OCI-LY1 (cell line): Measurements from ENCODE around the gene EIF3K.
A peak's percentile ranks its signal among the peaks of the same experiment; 100 is the strongest.

Experiments
- H2AFZ ChIP-seq: fragments of 200-600 bp; sonication (generic), shearing (Covaris generic); 2 replicates; pipeline ENCODE4 v1.6.0; 2014; ENCODE audit warnings: antibody characterized with exemption, mild to moderate bottlenecking, low read length
- H3F3A ChIP-seq: fragments of 200-600 bp; sonication (generic), shearing (Covaris generic); 2 replicates; pipeline ENCODE4 v1.6.0; 2014; ENCODE audit warnings: mild to moderate bottlenecking, antibody characterized with exemption, low read length, moderate library complexity; ENCODE audit not compliant: insufficient read depth
- H3K27ac ChIP-seq: fragments of 200-600 bp; sonication (generic); 2 replicates; pipeline ENCODE4 v1.5.1; 2014; ENCODE audit warnings: low read length, mixed run types, mild to moderate bottlenecking, low read depth; ENCODE audit not compliant: poor library complexity, severe bottlenecking
- H3K27me3 ChIP-seq: fragments of 200-600 bp; sonication (generic); 2 replicates; pipeline ENCODE4 v1.6.0; 2014; ENCODE audit warnings: antibody characterized with exemption, mild to moderate bottlenecking, low read length, moderate library complexity; ENCODE audit not compliant: insufficient read depth
- H3K36me3 ChIP-seq: fragments of 200-600 bp; sonication (generic); 2 replicates; pipeline ENCODE4 v1.6.1; 2014; ENCODE audit warnings: mild to moderate bottlenecking, antibody characterized with exemption, low read length, moderate library complexity, mixed read lengths; ENCODE audit not compliant: insufficient read depth
- H3K4me1 ChIP-seq: fragments of 200-600 bp; sonication (generic); 2 replicates; pipeline ENCODE4 v1.5.1; 2014; ENCODE audit warnings: mild to moderate bottlenecking, low read length, moderate library complexity; ENCODE audit not compliant: insufficient read depth, severe bottlenecking
- H3K4me2 ChIP-seq: fragments of 200-600 bp; sonication (generic), shearing (Covaris generic); 2 replicates; pipeline ENCODE4 v1.6.1; 2014; ENCODE audit warnings: low read length
- H3K4me3 ChIP-seq: fragments of 200-600 bp; sonication (generic); 2 replicates; pipeline ENCODE4 v1.5.1; 2014; ENCODE audit warnings: low read length, low read depth, mild to moderate bottlenecking, mixed read lengths; ENCODE audit not compliant: poor library complexity, severe bottlenecking
- H3K79me2 ChIP-seq: fragments of 200-600 bp; shearing (Covaris generic); 2 replicates; pipeline ENCODE4 v1.6.1; 2016; ENCODE audit warnings: mixed run types, low read length, mixed read lengths; ENCODE audit not compliant: insufficient read depth
- H3K9ac ChIP-seq: fragments of 200-600 bp; sonication (generic), shearing (Covaris generic); 2 replicates; pipeline ENCODE4 v1.6.1; 2014; ENCODE audit warnings: mild to moderate bottlenecking, low read length, mixed read lengths
- H3K9me2 ChIP-seq: fragments of 200-600 bp; sonication (generic), shearing (Covaris generic); 2 replicates; pipeline ENCODE4 v1.6.1; 2014; ENCODE audit warnings: low read depth, mild to moderate bottlenecking, low read length, mixed read lengths
- H3K9me3 ChIP-seq: fragments of 200-600 bp; shearing (Covaris generic); 2 replicates; pipeline ENCODE4 v1.6.1; 2014; ENCODE audit warnings: low read length, mixed read lengths
- H4K20me1 ChIP-seq: fragments of 200-600 bp; sonication (generic), shearing (Covaris generic); 2 replicates; pipeline ENCODE4 v1.6.0; 2016; ENCODE audit warnings: mild to moderate bottlenecking, low read length; ENCODE audit not compliant: insufficient read depth
- CTCF ChIP-seq: fragments of 200-600 bp; sonication (generic), shearing (Covaris generic); IDR thresholded peaks from 2 replicates; pipeline ENCODE4 v1.5.1; 2017; ENCODE audit warnings: mild to moderate bottlenecking, antibody characterized with exemption, low read length, moderate library complexity, mixed read lengths
- EZH2 ChIP-seq: fragments of 200-600 bp; sonication (generic), shearing (Covaris generic); IDR thresholded peaks from 2 replicates; pipeline ENCODE4 v1.8.0; 2017; ENCODE audit warnings: borderline replicate concordance, mixed run types, mild to moderate bottlenecking, antibody characterized with exemption, low read length, moderate library complexity, mixed read lengths

The EIF3K gene

GRCh38 chr19:38665219-38665931, 46.4 kb downstream of the EIF3K start:
- Histone ChIP-seq H3K9me2 (no peaks in the 10 kb centered on the region), H3K9me3 (no peaks in the 10 kb centered on the region), H4K20me1 (no peaks in the 10 kb centered on the region), H3K36me3 (no peaks in the 10 kb centered on the region), H2AFZ (no peak overlapping the region), H3K4me2 (no peak overlapping the region), H3K27me3 (no peaks in the 10 kb centered on the region), H3K4me1 (peaks cover 56% of the 10 kb centered on the region), H3K9ac (no peak overlapping the region), H3F3A (no peaks in the 10 kb centered on the region), H3K79me2 (peaks cover 35% of the 10 kb centered on the region), H3K4me3 (no peak overlapping the region), H3K27ac (peak overlapping the region; percentile 5)
- TF ChIP-seq CTCF (no peak), EZH2 (no peak)

GRCh38 chr19:38665950-38666662, 47.1 kb downstream of the EIF3K start:
- Histone ChIP-seq H3K79me2 (peaks cover 31% of the 10 kb centered on the region), H3K27ac (peak overlapping the region; percentile 50), H3K27me3 (no peaks in the 10 kb centered on the region), H2AFZ (no peak overlapping the region), H3F3A (no peaks in the 10 kb centered on the region), H3K4me1 (peaks cover 56% of the 10 kb centered on the region), H4K20me1 (no peaks in the 10 kb centered on the region), H3K9me2 (no peaks in the 10 kb centered on the region), H3K4me3 (no peak overlapping the region), H3K4me2 (peak overlapping the region; percentile 33; the same call in 1 of the 2 replicates), H3K36me3 (no peaks in the 10 kb centered on the region), H3K9ac (no peak overlapping the region), H3K9me3 (no peaks in the 10 kb centered on the region)
- TF ChIP-seq CTCF (no peak), EZH2 (no peak)

- Histone ChIP-seq H2AFZ (no peak overlapping the region), H3K9ac (no peak overlapping the region; the same call in 1 of the 2 replicates), H3K4me1 (peaks cover 56% of the 10 kb centered on the region), H3K27me3 (no peaks in the 10 kb centered on the region), H3K79me2 (peaks cover 33% of the 10 kb centered on the region), H3K4me2 (peak overlapping the region; percentile 33), H3K9me3 (no peaks in the 10 kb centered on the region), H3K27ac (peak overlapping the region; percentile 50), H4K20me1 (no peaks in the 10 kb centered on the region), H3K9me2 (no peaks in the 10 kb centered on the region), H3K36me3 (no peaks in the 10 kb centered on the region), H3F3A (no peaks in the 10 kb centered on the region), H3K4me3 (no peak overlapping the region)
- TF ChIP-seq EZH2 (no peak), CTCF (no peak)
Observed at GRCh38 chr19:38666663-38667511, 47.9 kb downstream of the EIF3K start.
